T-helper 1 cell treated with Interleukin-12 subunit alpha and Interleukin-12 subunit beta and Interleukin-4 antibody, amounts not matched to agents 30 ng/mL and 1 ng/mL, for 36 hours (primary cell): ENCODE measurements around the gene INVS. TPM values are rescaled to one million over a fixed set of nuclear protein-coding genes. Genes with fewer than 3 reads are reported as not detected.
"Not testable (repeated sequence)": the region's sequence is repeated elsewhere in the genome, so short reads cannot be mapped to it uniquely, and the experiment has no call there.

Experiments used
- intact Hi-C: fragments of 100-400 bp; cut with micrococcal nuclease; formaldehyde crosslinking; loops from one replicate; pipeline ENCODE4 v1.15.1; 2024
- total RNA-seq: library from RNA; stranded (reverse); gene quantifications from 2 replicates; pipeline ENCODE4 v1.2.3, GENCODE V29; 2022

Gene INVS, protein sequence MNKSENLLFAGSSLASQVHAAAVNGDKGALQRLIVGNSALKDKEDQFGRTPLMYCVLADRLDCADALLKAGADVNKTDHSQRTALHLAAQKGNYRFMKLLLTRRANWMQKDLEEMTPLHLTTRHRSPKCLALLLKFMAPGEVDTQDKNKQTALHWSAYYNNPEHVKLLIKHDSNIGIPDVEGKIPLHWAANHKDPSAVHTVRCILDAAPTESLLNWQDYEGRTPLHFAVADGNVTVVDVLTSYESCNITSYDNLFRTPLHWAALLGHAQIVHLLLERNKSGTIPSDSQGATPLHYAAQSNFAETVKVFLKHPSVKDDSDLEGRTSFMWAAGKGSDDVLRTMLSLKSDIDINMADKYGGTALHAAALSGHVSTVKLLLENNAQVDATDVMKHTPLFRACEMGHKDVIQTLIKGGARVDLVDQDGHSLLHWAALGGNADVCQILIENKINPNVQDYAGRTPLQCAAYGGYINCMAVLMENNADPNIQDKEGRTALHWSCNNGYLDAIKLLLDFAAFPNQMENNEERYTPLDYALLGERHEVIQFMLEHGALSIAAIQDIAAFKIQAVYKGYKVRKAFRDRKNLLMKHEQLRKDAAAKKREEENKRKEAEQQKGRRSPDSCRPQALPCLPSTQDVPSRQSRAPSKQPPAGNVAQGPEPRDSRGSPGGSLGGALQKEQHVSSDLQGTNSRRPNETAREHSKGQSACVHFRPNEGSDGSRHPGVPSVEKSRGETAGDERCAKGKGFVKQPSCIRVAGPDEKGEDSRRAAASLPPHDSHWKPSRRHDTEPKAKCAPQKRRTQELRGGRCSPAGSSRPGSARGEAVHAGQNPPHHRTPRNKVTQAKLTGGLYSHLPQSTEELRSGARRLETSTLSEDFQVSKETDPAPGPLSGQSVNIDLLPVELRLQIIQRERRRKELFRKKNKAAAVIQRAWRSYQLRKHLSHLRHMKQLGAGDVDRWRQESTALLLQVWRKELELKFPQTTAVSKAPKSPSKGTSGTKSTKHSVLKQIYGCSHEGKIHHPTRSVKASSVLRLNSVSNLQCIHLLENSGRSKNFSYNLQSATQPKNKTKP
- total RNA-seq, result 16.1 and 16.7 TPM in 2 replicates

DNA sequence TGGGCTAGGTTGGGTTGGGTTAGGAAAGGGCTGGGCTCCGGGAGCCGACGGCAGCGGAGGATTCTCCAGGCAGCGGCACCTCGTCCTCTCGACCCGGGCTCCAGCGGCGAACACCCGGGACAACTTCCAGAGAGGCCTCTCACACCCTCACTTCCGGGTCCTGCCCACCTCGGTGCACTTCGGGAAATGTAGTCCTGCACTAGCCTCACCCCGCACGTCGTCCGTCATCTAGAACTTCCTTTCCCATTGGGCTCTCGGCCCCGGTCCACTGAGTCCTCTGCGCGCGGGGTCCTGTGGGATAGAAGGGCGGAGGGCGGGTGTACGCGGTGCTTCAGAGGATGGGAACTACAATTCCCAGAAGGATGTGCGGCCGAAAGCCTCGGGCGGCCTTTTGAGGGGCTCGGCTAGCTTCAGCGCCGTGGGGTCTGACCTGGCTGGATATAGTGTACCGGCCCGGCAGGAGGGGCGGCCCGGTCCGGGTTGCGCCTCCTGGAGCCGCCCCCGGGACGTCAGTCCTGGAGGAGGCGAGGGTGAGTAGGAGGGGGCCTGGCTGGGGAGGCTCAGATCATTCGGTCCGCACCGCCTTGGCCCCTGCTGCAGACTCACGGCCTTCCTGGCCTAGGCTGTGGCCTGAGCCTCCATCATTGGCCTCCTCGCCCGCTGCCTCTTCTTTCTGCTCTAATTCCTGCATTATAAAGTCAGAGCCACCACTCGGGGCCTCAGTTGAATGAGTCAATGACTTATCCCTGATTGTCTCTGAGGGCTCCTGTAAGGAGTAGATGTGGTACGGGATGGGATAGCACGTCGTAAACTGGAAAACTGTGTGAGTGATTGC, at the start of gene INVS, which contains the start of gene ERP44:
INVS (plus strand) TSS at position 357 of the 835 bp plus-strand sequence. CDS start 5,279 bp downstream, outside the sequence.
ERP44 (minus strand) TSS at position 114 of the 835 bp plus-strand sequence. CDS start 160 bp downstream, outside the sequence.
- intact Hi-C loops, result loop anchor here (1.0 to 5.0 kb wide), 16 partner anchors 15 to 1842 kb away; partner anchors contain the start of genes ALG2, MRPL50, MSANTD3 and TBC1D2

DNA sequence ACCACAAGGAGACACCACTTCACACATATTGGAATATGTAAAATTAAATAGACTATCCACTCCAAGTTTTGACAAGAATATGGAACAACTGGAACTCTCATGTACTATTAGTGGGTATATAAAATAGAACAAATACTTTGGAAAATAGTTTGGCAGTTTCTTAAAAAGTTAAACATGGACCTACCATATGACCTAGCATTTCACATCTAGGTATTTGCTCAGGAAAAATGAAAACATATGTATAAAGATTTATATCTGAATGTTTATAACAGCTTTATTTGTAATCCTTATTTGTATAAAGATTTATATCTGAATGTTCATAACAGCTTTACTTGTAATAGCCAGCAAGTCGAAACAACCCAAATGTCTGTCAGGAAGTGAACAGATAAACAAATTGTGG, 49.5 kb upstream of the INVS start:
- intact Hi-C loops, result no loop called here

- intact Hi-C loops, result loop anchor here (5.0 kb wide), 1 partner anchor 35 kb away; no protein-coding TSS in a partner anchor
These were observed 46.7 kb upstream of the INVS start for GRCh38 chr9:100052375-100052774.

- intact Hi-C loops, result no loop called here
These were observed 42.5 kb upstream of the INVS start for GRCh38 chr9:100056561-100056960.

DNA sequence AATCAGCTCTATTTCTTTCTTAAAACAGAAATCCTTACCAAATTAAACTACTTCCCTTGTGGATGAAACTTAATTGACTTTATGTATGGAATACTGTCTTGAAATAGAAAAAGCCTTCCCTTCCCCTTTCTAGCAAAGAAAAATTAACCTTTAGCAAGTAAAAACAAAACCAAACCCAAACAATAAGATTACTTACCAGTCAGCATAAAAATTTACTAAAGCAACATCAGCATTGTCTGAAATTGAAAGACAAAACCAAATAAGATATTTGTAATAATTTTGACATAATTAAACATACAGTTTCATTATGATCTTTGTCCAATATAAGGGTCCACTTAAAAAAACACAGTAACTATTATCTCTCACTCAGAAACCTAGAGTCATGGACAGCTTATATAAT, 41.4 kb upstream of the INVS start:
- intact Hi-C loops, result no loop called here

GRCh38 chr9:100058699-100059579, 40.1 kb upstream of the INVS start:
- intact Hi-C loops, result no loop called here

GRCh38 chr9:100062683-100063082, 36.4 kb upstream of the INVS start:
- intact Hi-C loops, result not testable (repeated sequence)

DNA sequence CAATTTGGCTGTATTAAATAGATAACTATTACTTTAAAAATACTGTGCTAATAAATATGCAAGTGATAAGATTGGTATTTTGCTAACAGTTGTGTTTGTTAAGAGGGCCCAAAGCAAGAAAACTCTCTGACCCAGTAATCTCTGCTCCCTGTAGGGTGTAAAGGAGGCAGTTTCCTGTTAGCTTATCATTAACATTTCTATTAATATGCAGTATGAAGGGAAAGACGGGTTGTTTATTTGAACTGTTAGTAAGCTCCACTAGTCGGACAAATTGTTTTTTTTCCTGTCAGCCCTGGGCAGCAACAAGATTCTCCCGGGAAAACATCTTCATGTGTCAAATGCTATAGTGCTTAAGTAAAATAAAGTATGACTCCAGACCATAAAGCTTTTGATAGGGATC, 35.9 kb upstream of the INVS start:
- intact Hi-C loops, result no loop called here

DNA sequence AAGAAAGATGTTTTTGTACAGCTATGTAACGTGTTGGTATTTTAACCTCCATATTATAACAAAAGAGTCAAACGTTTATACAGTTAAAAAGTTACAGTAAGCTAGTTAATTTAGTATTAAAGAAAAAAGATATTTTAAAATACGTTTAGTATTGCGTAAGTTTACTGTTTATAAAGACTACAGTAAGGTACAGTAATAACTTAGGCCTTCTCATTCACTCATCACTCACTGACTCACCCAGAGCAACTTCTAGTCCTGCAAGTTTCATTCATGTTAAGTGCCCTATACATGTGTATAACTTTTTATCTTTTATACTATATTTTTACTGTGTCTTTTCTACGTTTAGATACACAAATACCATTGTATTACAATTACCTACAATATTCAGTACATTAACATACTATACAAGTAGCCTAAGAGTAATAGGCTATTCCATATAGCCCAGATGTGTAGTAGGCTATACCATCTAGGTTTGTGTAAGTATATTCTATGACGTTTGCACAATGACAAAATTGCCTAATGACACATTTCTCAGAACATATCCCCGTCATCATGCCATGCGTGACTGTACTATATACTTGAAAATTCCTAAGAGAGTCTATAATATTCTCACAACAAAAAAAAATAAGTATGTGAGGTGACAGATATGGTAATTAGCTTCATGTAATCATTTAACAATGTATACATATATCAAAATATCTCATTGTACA, 34.0 kb upstream of the INVS start:
- intact Hi-C loops, result no loop called here

GRCh38 chr9:100066539-100066938, 32.5 kb upstream of the INVS start:
- intact Hi-C loops, result no loop called here

DNA sequence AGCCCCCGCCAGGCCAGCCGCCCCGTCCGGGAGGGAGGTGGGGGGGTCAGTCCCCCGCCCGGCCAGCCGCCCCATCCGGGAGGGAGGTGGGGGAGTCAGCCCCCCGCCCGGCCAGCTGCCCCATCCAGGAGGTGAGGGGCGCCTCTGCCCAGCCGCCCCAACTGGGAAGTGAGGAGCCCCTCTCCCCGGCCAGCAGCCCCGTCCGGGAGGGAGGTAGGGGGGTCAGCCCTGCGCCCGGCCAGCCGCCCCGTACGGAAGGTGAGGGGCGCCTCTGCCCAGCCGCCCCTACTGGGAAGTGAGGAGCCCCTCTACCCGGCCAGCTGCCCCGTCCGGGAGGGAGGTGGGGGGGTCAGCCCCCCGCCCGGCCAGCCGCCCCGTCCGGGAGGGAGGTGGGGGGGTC, 31.1 kb upstream of the INVS start:
- intact Hi-C loops, result not testable (repeated sequence)

DNA sequence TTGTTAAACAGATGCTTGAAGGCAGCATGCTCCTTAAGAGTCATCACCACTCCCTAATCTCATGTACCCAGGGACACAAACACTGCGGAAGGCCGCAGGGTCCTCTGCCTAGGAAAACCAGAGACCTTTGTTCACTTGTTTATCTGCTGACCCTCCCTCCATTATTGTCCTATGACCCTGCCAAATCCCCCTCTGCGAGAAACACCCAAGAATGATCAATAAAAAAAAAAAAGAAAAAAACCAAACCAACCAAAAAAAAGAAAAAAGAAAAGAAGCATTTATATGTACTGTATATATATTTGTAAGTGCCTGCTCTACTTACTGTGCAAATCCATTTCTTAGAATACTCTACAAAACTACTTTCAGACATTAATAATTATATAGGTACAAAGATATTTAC, 30.0 kb upstream of the INVS start:
- intact Hi-C loops, result not testable (repeated sequence)

- intact Hi-C loops, result no loop called here
These were observed 28.7 kb upstream of the INVS start for GRCh38 chr9:100070104-100071041.

DNA sequence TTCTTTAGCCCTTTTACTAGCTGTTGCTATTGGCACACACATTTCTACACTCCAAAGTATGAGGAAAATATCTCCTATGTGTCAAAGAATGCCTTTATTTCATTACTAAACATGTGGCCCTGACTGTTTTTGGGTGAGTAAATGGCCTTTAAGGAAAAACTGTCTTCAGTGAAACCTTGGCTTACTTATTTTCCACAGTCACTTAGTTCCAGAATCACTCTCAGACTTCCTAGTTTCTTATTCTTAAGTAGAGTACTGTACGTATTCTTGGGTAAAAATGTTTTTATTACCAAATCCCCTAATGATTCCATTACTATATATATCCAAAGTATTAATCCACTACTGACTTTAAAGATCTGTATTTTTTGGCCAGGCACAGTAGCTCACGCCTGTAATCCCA, 27.8 kb upstream of the INVS start:
- intact Hi-C loops, result no loop called here

- intact Hi-C loops, result no loop called here
These were observed 26.2 kb upstream of the INVS start for GRCh38 chr9:100072805-100073204.

DNA sequence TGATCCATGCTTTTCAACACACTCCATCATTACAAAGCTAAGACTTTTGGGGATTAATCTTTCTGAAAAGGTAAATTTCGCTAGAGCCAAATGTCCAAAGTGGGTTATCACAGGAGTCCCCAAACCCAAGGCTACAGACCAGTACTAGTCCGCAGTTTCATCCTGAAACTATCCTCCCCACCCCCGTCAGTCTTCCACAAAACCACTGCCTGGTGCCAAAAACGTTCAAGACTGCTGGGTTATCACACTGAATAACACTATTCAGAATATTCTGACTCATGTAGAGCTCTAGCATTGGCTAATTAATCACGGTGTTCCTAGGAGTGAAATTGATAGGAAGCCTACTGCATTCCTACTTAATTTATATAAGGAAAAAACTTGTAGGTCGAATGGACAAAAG, 24.9 kb upstream of the INVS start:
- intact Hi-C loops, result no loop called here

GRCh38 chr9:100074989-100075388, 24.1 kb upstream of the INVS start:
- intact Hi-C loops, result no loop called here

- intact Hi-C loops, result not testable (repeated sequence)
These were observed 22.8 kb upstream of the INVS start for GRCh38 chr9:100076256-100076655.
